Tibial artery (tissue), 4 donors: ENCODE data around the gene GLI3.

Experiments used
- DNase-seq, 2 donors: peaks; one replicate each; pipeline ENCODE4 v3.0.0-alpha.2; 2019
- H3K27ac ChIP-seq, 2 donors: fragments of 200-600 bp; sonication (generic) in 1 of 2; 1 replicate in 1 of 2; 2 replicates in 1 of 2; pipeline ENCODE4 v1.5.1; 2018 to 2019; ENCODE audit warnings: mild to moderate bottlenecking in 1 of 2
- H3K27me3 ChIP-seq, 2 donors: fragments of 200-600 bp; sonication (generic) in 1 of 2; one replicate each; pipeline versions ENCODE4 v1.5.1 to v1.6.0; 2016 to 2019
- H3K36me3 ChIP-seq, 3 donors: fragments of 200-600 bp; sonication (generic) in 2 of 3; one replicate each; pipeline ENCODE4 v1.5.1; 2016 to 2019; ENCODE audit warnings: mild to moderate bottlenecking in 2 of 3
- H3K4me1 ChIP-seq, 4 donors: fragments of 200-600 bp; sonication (generic) in 2 of 4; 1 replicate in 3 of 4; 2 replicates in 1 of 4; pipeline ENCODE4 v1.5.1; 2016 to 2019
- H3K4me3 ChIP-seq, 2 donors: fragments of 200-600 bp; sonication (generic) in 1 of 2; 1 replicate in 1 of 2; 2 replicates in 1 of 2; pipeline ENCODE4 v1.5.1; 2018 to 2019; ENCODE audit warnings: mild to moderate bottlenecking in 2 of 2
- H3K9me3 ChIP-seq, 3 donors: fragments of 200-600 bp; sonication (generic) in 1 of 3; one replicate each; pipeline ENCODE4 v1.5.1; 2016 to 2019
- CTCF ChIP-seq, 2 experiments: fragments of 200-600 bp in 1 of 2; fragments of 450-650 bp in 1 of 2; IDR thresholded peaks; one replicate each; pipeline ENCODE4 v1.5.1; 2017 to 2019; ENCODE audit warnings: antibody characterized with exemption in 2 of 2, mild to moderate bottlenecking in 1 of 2, moderate library complexity in 1 of 2
- intact Hi-C: fragments of 100-400 bp; cut with DNase I; formaldehyde crosslinking; loops from one replicate; pipeline ENCODE4 v1.15.0; 2023; ENCODE audit warnings: low total_unique reads

Gene GLI3

GRCh38 chr7:42189535-42189934 is 47.5 kb downstream of the GLI3 start:
- Histone ChIP-seq H3K27me3 (no peaks in the 10 kb centered on the region), H3K4me1 (peaks cover 0 to 35% (median 6%) of the 10 kb centered on the region in 4 donors), H3K36me3 (no peaks in the 10 kb centered on the region), H3K9me3 (no peaks in the 10 kb centered on the region), H3K4me3 (no peak overlapping the region), H3K27ac (no peak overlapping the region)
- intact Hi-C loops, result no loop called here
- no peak for DNase-seq
- TF ChIP-seq CTCF (IDR thresholded peaks at IDR 0.05), result no peak

GRCh38 chr7:42186151-42186550 is 50.9 kb downstream of the GLI3 start:
- Histone ChIP-seq H3K4me3 (no peak overlapping the region), H3K27ac (no peak overlapping the region), H3K27me3 (no peaks in the 10 kb centered on the region)

GRCh38 chr7:42185726-42186125 is 51.3 kb downstream of the GLI3 start:
- H3K4me1 ChIP-seq, result no peaks in the 10 kb centered on the region
- intact Hi-C loops, result no loop called here

More at GRCh38 chr7:42186151-42186550, 50.9 kb downstream of the GLI3 start:
- intact Hi-C loops, result no loop called here
- no peak for DNase-seq
- Histone ChIP-seq H3K36me3 (no peaks in the 10 kb centered on the region), H3K9me3 (no peaks in the 10 kb centered on the region), H3K4me1 (peaks cover 0 to under 1% (median 0%) of the 10 kb centered on the region in 4 donors)
- TF ChIP-seq CTCF (IDR thresholded peaks at IDR 0.05), result peak in 1 of 2 experiments; percentile 22

GRCh38 chr7:42183547-42183946 is 53.5 kb downstream of the GLI3 start:
- H3K27ac ChIP-seq, result no peak overlapping the region
- DNase-seq, result no peak
- no peaks in the 10 kb centered on the region for H3K9me3 ChIP-seq
- no peak for TF ChIP-seq CTCF (IDR thresholded peaks at IDR 0.05)
- intact Hi-C loops, result no loop called here
- peaks cover 0 to 5% (median 0%) of the 10 kb centered on the region in 3 donors for H3K36me3 ChIP-seq
- no peaks in the 10 kb centered on the region for H3K27me3 ChIP-seq
- no peaks in the 10 kb centered on the region for H3K4me1 ChIP-seq
- H3K4me3 ChIP-seq, result no peak overlapping the region

More at GRCh38 chr7:42185726-42186125, 51.3 kb downstream of the GLI3 start:
- Histone ChIP-seq H3K36me3 (no peaks in the 10 kb centered on the region), H3K27me3 (no peaks in the 10 kb centered on the region), H3K9me3 (no peaks in the 10 kb centered on the region), H3K4me3 (no peak overlapping the region), H3K27ac (no peak overlapping the region)
- no peak for TF ChIP-seq CTCF (IDR thresholded peaks at IDR 0.05)
- DNase-seq, result no peak

GRCh38 chr7:42181566-42181965 is 55.4 kb downstream of the GLI3 start:
- Histone ChIP-seq H3K9me3 (no peaks in the 10 kb centered on the region), H3K36me3 (peaks cover 0 to 5% (median 0%) of the 10 kb centered on the region in 3 donors), H3K4me3 (no peak overlapping the region), H3K27me3 (no peaks in the 10 kb centered on the region), H3K4me1 (peaks cover 0 to 3% (median under 1%) of the 10 kb centered on the region in 4 donors), H3K27ac (no peak overlapping the region)
- intact Hi-C loops, result no loop called here
- no peak for TF ChIP-seq CTCF (IDR thresholded peaks at IDR 0.05)
- DNase-seq, result no peak

- Histone ChIP-seq H3K27ac (no peak overlapping the region), H3K4me1 (peaks cover 0 to 10% (median 3%) of the 10 kb centered on the region in 4 donors), H3K36me3 (peaks cover 0 to 5% (median 0%) of the 10 kb centered on the region in 3 donors), H3K9me3 (no peaks in the 10 kb centered on the region), H3K4me3 (no peak overlapping the region), H3K27me3 (no peaks in the 10 kb centered on the region)
- intact Hi-C loops, result no loop called here
- no peak for TF ChIP-seq CTCF (IDR thresholded peaks at IDR 0.05)
- no peak for DNase-seq
Observed at GRCh38 chr7:42180806-42181205, 56.2 kb downstream of the GLI3 start.
